HG03432 (cell line): ENCODE results near the gene XYLT1.

Experiments used
- ATAC-seq: cut with Tn5 transposase; IDR thresholded peaks from one replicate; pipeline ENCODE4 v1.9.1; 2021; ENCODE audit warnings: mild to moderate bottlenecking, moderate library complexity; ENCODE audit not compliant: unreplicated experiment

XYLT1 gene

GRCh38 chr16:17404941-17405689, 65.6 kb downstream of the XYLT1 start:
- no peak for ATAC-seq

GRCh38 chr16:17403859-17404545, 66.8 kb downstream of the XYLT1 start:
- ATAC-seq: no peak

- ATAC-seq: no peak
Observed at GRCh38 chr16:17403156-17403809, 67.5 kb downstream of the XYLT1 start.

- no peak for ATAC-seq
Observed at GRCh38 chr16:17397499-17397891, 73.3 kb downstream of the XYLT1 start.

- no peak for ATAC-seq
Observed at GRCh38 chr16:17396762-17397498, 73.8 kb downstream of the XYLT1 start.

- no peak for ATAC-seq
Observed at GRCh38 chr16:17395849-17396480, 74.8 kb downstream of the XYLT1 start.

- no peak for ATAC-seq
Observed at GRCh38 chr16:17392857-17393692, 77.7 kb downstream of the XYLT1 start.

- ATAC-seq: no peak
Observed at GRCh38 chr16:17392127-17392856, 78.5 kb downstream of the XYLT1 start.

- no peak for ATAC-seq
Observed at GRCh38 chr16:17391715-17392114, 79.0 kb downstream of the XYLT1 start.

- no peak for ATAC-seq
Observed at GRCh38 chr16:17389384-17389783, 81.4 kb downstream of the XYLT1 start.

- no peak for ATAC-seq
Observed at GRCh38 chr16:17387256-17387655, 83.5 kb downstream of the XYLT1 start.

- no peak for ATAC-seq
Observed at GRCh38 chr16:17386229-17386628, 84.5 kb downstream of the XYLT1 start.

- no peak for ATAC-seq
Observed at GRCh38 chr16:17384471-17384870, 86.3 kb downstream of the XYLT1 start.

- ATAC-seq: no peak
Observed at GRCh38 chr16:17382949-17383863, 87.6 kb downstream of the XYLT1 start.

GRCh38 chr16:17382514-17382913, 88.2 kb downstream of the XYLT1 start:
- ATAC-seq: no peak

- no peak for ATAC-seq
Observed at GRCh38 chr16:17381784-17382183, 89.0 kb downstream of the XYLT1 start.

- no peak for ATAC-seq
Observed at GRCh38 chr16:17380613-17381012, 90.1 kb downstream of the XYLT1 start.

- no peak for ATAC-seq
Observed at GRCh38 chr16:17379121-17379571, 91.6 kb downstream of the XYLT1 start.
